ENCODE results near the gene ZNF385B. TPM values are rescaled to one million over a fixed set of nuclear protein-coding genes. Genes with fewer than 3 reads are reported as not detected.

The ZNF385B gene
- total RNA-seq, 1 experiment from 2014 or later, result 0.28 TPM

DNA sequence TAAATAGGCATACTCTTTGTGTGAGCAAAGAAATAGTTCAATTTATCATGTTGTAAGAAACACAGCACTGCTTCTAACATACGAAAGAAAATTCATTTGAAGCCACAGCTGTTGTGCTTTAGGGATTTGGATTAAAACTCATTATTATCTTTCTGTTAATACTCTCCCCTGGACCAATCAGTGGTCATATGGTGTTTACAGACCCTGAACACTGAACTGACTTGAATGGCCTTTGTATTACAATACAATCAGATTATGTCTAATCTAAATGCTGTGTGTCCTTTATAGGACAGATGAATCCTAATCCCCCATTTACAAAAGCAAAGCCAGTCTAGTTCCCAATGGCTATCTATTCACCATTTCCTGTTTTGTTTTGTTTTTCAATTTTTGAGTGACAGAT, 36.5 kb downstream of the ZNF385B start:
- TF ChIP-seq TCF7L2 (IDR thresholded peaks at IDR 0.05; ENCODE audit: low read depth, low read length) (no peak), POLR2AphosphoS5 (IDR thresholded peaks at IDR 0.05; ENCODE audit: low read depth, low read length) (no peak)
- CTCF ChIA-PET, result no interaction called here

GRCh38 chr2:179822540-179822939, 38.9 kb downstream of the ZNF385B start:
- intact Hi-C loops (cut with micrococcal nuclease; ENCODE audit: unreplicated experiment) (no loop called here), in situ Hi-C loops (cut with HindIII; ENCODE audit: low pct_unique_long_range_greater_than_20kb, low sequenced_read_pairs) (no loop called here)
- ATAC-seq (no peak), DNase-seq (ENCODE audit: low read depth, low spot score) (no peak)
- no peak overlapping the region for H3K27ac ChIP-seq (ENCODE audit: low read length)
- no peak overlapping the region for H3K4me3 ChIP-seq (ENCODE audit: low read depth in 2 of 2, low read length in 2 of 2)
- CTCF ChIA-PET, result no interaction called here
- no peaks in the 10 kb centered on the region for H3K27me3 ChIP-seq (ENCODE audit: control insufficient read depth, insufficient read depth, low read length)
- TF ChIP-seq SIN3A (IDR thresholded peaks at IDR 0.05; ENCODE audit: borderline replicate concordance, insufficient read depth, low read depth, low read length), result no peak
- no peak for TF ChIP-seq CTCF (IDR thresholded peaks at IDR 0.05)
- TF ChIP-seq POLR2AphosphoS5 (IDR thresholded peaks at IDR 0.05; ENCODE audit: low read depth, low read length), result no peak
- no peak for TF ChIP-seq TCF7L2 (IDR thresholded peaks at IDR 0.05; ENCODE audit: low read depth, low read length)
- TF ChIP-seq REST (IDR thresholded peaks at IDR 0.05; ENCODE audit: insufficient read depth in 1 of 2, low read depth in 2 of 2, low read length in 1 of 2), result no peak
- H3K4me1 ChIP-seq (ENCODE audit: control insufficient read depth, insufficient read depth, low read length), result no peaks in the 10 kb centered on the region
- no peaks in the 10 kb centered on the region for H3K36me3 ChIP-seq (ENCODE audit: control insufficient read depth, insufficient read depth, low read length)
- no TSS peak for BruUV-seq (replicated peaks)
- H3K9me3 ChIP-seq (ENCODE audit: control insufficient read depth, insufficient read depth, low read depth, low read length), result no peaks in the 10 kb centered on the region
- POLR2A ChIA-PET, result no interaction called here

More for the DNA sequence above, 36.5 kb downstream of the ZNF385B start:
- Histone ChIP-seq H3K4me1 (ENCODE audit: control insufficient read depth, insufficient read depth, low read length) (no peaks in the 10 kb centered on the region), H3K9me3 (ENCODE audit: control insufficient read depth, insufficient read depth, low read depth, low read length) (no peaks in the 10 kb centered on the region), H3K4me3 (ENCODE audit: low read depth in 2 of 2, low read length in 2 of 2) (no peak overlapping the region), H3K27me3 (ENCODE audit: control insufficient read depth, insufficient read depth, low read length) (no peaks in the 10 kb centered on the region), H3K27ac (ENCODE audit: low read length) (no peak overlapping the region), H3K36me3 (ENCODE audit: control insufficient read depth, insufficient read depth, low read length) (no peaks in the 10 kb centered on the region)
- intact Hi-C loops (cut with micrococcal nuclease; ENCODE audit: unreplicated experiment), result no loop called here
- BruUV-seq (replicated peaks), result no TSS peak
- POLR2A ChIA-PET, result no interaction called here
- DNase-seq (ENCODE audit: low read depth, low spot score) (no peak), ATAC-seq (no peak)
- in situ Hi-C loops (cut with HindIII; ENCODE audit: low pct_unique_long_range_greater_than_20kb, low sequenced_read_pairs), result no loop called here

- ChIA-PET CTCF (no interaction called here), POLR2A (no interaction called here)
- intact Hi-C loops (cut with micrococcal nuclease; ENCODE audit: unreplicated experiment), result no loop called here
- ATAC-seq, result no peak
- TF ChIP-seq POLR2AphosphoS5 (IDR thresholded peaks at IDR 0.05; ENCODE audit: low read depth, low read length) (no peak), SIN3A (IDR thresholded peaks at IDR 0.05; ENCODE audit: borderline replicate concordance, insufficient read depth, low read depth, low read length) (no peak), TCF7L2 (IDR thresholded peaks at IDR 0.05; ENCODE audit: low read depth, low read length) (no peak), CTCF (IDR thresholded peaks at IDR 0.05) (no peak), REST (IDR thresholded peaks at IDR 0.05; ENCODE audit: insufficient read depth in 1 of 2, low read depth in 2 of 2, low read length in 1 of 2) (no peak)
- DNase-seq (ENCODE audit: low read depth, low spot score), result no peak
- Histone ChIP-seq H3K36me3 (ENCODE audit: control insufficient read depth, insufficient read depth, low read length) (no peaks in the 10 kb centered on the region), H3K27ac (ENCODE audit: low read length) (no peak overlapping the region), H3K27me3 (ENCODE audit: control insufficient read depth, insufficient read depth, low read length) (no peaks in the 10 kb centered on the region), H3K4me3 (ENCODE audit: low read depth in 2 of 2, low read length in 2 of 2) (no peak overlapping the region), H3K4me1 (ENCODE audit: control insufficient read depth, insufficient read depth, low read length) (no peaks in the 10 kb centered on the region), H3K9me3 (ENCODE audit: control insufficient read depth, insufficient read depth, low read depth, low read length) (no peaks in the 10 kb centered on the region)
- no TSS peak for BruUV-seq (replicated peaks)
- in situ Hi-C loops (cut with HindIII; ENCODE audit: low pct_unique_long_range_greater_than_20kb, low sequenced_read_pairs), result no loop called here
These were observed 42.9 kb downstream of the ZNF385B start for GRCh38 chr2:179818546-179818945.

Data from Panc1 (cell line).